ENCODE measurements around the gene PER2. TPM values are rescaled to one million over a fixed set of nuclear protein-coding genes. Genes with fewer than 3 reads are reported as not detected.
A peak's percentile ranks its signal among the peaks of the same experiment; 100 is the strongest.

PER2 gene
- total and polyA plus RNA-seq, 2 of the 13 experiments (the other 11 are each of a cell fraction or from before 2014, with no cell fraction given): 5.1 to 9.4 TPM

GRCh38 chr2:238285653-238286082, 2.7 kb downstream of the PER2 start (continued):
- TF ChIP-seq, protein P1, sequence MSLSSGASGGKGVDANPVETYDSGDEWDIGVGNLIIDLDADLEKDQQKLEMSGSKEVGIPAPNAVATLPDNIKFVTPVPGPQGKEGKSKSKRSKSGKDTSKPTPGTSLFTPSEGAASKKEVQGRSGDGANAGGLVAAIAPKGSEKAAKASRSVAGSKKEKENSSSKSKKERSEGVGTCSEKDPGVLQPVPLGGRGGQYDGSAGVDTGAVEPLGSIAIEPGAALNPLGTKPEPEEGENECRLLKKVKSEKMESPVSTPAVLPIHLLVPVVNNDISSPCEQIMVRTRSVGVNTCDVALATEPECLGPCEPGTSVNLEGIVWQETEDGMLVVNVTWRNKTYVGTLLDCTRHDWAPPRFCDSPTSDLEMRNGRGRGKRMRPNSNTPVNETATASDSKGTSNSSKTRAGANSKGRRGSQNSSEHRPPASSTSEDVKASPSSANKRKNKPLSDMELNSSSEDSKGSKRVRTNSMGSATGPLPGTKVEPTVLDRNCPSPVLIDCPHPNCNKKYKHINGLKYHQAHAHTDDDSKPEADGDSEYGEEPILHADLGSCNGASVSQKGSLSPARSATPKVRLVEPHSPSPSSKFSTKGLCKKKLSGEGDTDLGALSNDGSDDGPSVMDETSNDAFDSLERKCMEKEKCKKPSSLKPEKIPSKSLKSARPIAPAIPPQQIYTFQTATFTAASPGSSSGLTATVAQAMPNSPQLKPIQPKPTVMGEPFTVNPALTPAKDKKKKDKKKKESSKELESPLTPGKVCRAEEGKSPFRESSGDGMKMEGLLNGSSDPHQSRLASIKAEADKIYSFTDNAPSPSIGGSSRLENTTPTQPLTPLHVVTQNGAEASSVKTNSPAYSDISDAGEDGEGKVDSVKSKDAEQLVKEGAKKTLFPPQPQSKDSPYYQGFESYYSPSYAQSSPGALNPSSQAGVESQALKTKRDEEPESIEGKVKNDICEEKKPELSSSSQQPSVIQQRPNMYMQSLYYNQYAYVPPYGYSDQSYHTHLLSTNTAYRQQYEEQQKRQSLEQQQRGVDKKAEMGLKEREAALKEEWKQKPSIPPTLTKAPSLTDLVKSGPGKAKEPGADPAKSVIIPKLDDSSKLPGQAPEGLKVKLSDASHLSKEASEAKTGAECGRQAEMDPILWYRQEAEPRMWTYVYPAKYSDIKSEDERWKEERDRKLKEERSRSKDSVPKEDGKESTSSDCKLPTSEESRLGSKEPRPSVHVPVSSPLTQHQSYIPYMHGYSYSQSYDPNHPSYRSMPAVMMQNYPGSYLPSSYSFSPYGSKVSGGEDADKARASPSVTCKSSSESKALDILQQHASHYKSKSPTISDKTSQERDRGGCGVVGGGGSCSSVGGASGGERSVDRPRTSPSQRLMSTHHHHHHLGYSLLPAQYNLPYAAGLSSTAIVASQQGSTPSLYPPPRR (CRISPR knock-in tag; IDR thresholded peaks at IDR 0.05; ENCODE audit: borderline replicate concordance): 0 out of 2 replicates have a peak, but pooled peaks have one; percentile 25
- no peak for TF ChIP-seq SATB2 (CRISPR knock-in tag; IDR thresholded peaks at IDR 0.05)
- TF ChIP-seq AKNA (CRISPR knock-in tag; IDR thresholded peaks at IDR 0.05; ENCODE audit: borderline replicate concordance): no peak
- TF ChIP-seq, protein P2, sequence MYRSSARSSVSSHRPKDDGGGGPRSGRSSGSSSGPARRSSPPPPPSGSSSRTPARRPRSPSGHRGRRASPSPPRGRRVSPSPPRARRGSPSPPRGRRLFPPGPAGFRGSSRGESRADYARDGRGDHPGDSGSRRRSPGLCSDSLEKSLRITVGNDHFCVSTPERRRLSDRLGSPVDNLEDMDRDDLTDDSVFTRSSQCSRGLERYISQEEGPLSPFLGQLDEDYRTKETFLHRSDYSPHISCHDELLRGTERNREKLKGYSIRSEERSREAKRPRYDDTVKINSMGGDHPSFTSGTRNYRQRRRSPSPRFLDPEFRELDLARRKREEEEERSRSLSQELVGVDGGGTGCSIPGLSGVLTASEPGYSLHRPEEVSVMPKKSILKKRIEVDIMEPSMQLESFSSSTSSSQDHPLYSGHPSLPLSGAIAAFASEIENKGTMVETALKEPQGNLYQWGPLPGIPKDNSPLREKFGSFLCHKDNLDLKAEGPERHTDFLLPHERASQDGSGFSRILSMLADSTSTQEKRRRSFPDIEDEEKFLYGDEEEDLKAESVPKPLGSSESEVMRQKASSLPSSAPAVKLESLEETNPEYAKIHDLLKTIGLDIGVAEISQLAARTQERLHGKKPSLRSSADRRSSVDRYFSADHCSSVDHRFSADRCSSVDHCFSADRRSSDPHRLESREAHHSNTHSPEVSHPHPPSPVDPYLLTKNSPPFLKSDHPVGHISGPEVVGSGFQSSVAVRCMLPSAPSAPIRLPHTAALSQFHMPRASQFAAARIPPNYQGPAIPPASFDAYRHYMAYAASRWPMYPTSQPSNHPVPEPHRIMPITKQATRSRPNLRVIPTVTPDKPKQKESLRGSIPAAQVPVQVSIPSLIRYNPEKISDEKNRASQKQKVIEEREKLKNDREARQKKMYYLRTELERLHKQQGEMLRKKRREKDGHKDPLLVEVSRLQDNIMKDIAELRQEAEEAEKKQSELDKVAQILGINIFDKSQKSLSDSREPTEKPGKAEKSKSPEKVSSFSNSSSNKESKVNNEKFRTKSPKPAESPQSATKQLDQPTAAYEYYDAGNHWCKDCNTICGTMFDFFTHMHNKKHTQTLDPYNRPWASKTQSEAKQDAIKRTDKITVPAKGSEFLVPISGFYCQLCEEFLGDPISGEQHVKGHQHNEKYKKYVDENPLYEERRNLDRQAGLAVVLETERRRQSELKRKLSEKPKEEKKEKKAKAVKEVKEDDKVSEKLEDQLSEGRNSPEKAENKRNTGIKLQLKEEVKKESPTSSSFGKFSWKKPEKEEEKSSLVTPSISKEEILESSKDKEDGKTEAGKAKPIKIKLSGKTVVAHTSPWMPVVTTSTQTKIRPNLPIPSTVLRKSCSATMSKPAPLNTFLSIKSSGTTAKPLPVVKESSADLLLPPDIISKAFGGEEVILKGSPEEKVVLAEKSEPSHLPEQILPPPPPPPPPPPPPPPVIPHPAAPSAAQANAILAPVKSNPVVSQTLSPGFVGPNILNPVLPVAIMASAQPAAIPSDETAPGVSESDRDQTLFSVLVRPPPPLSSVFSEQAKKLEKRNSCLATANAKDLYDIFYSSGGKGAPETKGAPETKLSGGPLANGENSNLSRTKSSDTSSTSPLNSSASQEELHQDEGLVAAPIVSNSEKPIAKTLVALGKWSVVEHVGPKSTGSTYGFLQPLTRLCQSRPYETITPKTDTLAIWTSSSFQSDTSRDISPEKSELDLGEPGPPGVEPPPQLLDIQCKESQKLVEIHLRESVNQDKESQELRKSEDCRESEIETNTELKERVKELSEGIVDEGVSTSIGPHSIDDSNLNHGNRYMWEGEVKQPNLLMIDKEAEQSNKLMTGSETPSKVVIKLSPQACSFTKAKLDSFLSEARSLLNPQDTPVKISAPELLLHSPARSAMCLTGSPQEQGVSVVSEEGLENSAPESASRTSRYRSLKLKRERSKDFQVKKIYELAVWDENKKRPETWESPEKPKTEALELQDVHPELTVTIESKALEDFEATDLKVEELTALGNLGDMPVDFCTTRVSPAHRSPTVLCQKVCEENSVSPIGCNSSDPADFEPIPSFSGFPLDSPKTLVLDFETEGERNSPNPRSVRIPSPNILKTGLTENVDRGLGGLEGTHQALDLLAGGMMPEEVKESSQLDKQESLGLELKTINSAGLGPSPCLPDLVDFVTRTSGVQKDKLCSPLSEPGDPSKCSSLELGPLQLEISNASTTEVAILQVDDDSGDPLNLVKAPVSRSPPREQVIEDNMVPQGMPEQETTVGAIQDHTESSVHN (CRISPR knock-in tag; IDR thresholded peaks at IDR 0.05): no peak
- TF ChIP-seq ZSCAN20 (CRISPR knock-in tag; IDR thresholded peaks at IDR 0.05; ENCODE audit: borderline replicate concordance): no peak
- TF ChIP-seq EHMT2 (IDR thresholded peaks at IDR 0.05; ENCODE audit: borderline replicate concordance, low read depth, low read length): peak; percentile 2; the same call in 1 of the 2 replicates
- TF ChIP-seq NKX3-1 (CRISPR knock-in tag; IDR thresholded peaks at IDR 0.05): no peak
- TF ChIP-seq GATAD2A (CRISPR knock-in tag; IDR thresholded peaks at IDR 0.05): peak; percentile 65
- peak; percentile 80; the same call in 1 of the 2 replicates for TF ChIP-seq TARDBP (CRISPR knock-in tag; IDR thresholded peaks at IDR 0.05)
- no peak for TF ChIP-seq AKAP8 (CRISPR knock-in tag; IDR thresholded peaks at IDR 0.05)
- no peak for TF ChIP-seq ZEB1 (IDR thresholded peaks at IDR 0.05; ENCODE audit: insufficient replicate concordance, low read depth)
- TF ChIP-seq ZNF75D (CRISPR knock-in tag; IDR thresholded peaks at IDR 0.05; ENCODE audit: borderline replicate concordance): no peak
